HG03469 (cell line): ENCODE data around the gene NOL4L.

Experiments
- ATAC-seq: cut with Tn5 transposase; IDR thresholded peaks from one replicate; pipeline ENCODE4 v1.9.1; 2021; ENCODE audit warnings: mild to moderate bottlenecking, moderate library complexity, moderate number of reproducible peaks; ENCODE audit not compliant: unreplicated experiment

NOL4L gene

GRCh38 chr20:32463642-32464400 lies 121.3 kb downstream of the NOL4L start:
- ATAC-seq: no peak

DNA sequence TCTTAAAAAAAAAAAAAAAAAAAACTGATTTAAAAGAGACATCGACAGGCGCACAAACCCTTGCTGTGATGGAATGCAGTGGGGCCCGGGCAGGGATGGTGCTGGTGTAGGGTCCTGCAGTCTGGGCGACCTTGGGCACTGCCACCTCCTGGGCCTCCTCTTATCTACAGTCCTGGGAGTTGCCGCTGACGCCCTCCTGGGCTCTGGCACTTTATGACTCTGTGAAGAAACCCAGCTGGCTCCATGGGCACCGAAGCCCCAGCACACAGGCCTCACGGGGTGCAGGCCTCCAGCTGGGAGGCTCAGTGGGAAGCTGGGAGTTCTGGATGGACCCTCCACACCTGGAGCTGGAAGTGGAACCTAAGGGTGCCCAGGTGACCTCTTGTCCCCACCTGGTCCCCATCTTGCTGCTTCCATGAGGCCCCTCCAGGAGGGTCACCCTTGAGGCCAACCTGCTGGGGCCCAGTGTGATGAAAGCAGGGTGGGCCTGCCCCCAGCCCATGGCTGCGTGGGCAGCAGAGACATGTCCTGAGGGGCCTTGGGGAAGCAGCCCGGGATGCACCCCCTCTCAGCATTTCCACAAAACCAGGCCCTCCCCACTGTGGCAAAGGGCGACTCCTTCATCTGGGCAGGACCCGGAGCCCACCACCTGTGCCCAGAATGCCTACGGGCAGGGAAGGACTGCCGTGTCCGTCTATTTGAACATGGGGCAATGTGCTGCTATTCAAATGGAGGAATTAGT lies 122.1 kb downstream of the NOL4L start:
- ATAC-seq: no peak

- no peak for ATAC-seq
Observed at GRCh38 chr20:32461836-32462600, 123.1 kb downstream of the NOL4L start.

DNA sequence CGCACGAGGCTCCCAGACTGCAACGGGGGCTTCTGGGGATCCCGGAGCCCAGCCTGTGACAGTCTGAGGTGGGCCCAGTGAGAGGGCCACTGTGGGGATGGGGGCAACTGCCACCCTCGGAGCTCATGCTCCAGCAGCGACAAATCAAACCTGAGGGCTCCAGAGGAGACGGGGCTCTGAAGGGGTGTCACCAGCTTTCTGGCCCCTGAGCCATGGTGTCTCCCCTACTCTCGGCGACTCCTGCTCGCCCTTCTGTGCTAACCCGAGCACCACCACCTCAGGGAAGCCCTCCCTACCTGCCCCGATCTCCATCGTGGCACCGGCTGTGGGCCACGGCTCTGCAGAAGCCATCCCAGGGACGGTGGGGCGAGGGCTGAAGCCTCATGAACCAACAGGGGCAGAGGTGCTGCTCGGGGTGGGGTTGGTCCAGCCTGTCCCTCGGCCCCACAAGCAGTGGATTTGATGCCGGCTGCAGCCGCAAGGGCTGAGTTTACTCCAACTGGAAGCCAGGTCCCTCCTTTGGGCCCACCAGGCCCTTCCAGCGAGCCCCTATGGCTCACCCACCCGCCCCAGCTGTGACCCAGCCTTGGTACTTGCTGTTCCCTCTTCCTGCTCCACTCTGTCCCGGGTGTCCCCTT lies 124.3 kb downstream of the NOL4L start:
- ATAC-seq: no peak

- no peak for ATAC-seq
Observed at GRCh38 chr20:32460231-32460630, 124.9 kb downstream of the NOL4L start.

DNA sequence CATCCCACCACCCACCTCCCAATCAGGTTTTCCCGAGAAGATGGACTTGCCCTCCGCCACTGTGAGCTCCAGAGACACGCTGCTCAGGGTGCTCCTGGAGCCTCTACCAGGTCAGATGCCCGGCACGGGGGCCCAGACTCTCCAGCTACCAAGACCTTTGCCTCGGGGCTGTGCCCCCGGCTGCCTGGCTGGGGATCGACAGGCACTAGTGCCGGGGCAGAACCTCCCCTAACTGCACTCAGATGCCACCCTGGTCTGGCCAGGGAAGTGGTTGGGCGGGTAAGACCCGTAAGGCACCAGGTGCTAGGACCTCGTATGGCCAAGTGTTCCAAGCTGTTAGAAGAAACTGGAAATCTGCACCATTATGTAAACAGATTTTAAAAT lies 126.3 kb downstream of the NOL4L start:
- ATAC-seq: no peak

DNA sequence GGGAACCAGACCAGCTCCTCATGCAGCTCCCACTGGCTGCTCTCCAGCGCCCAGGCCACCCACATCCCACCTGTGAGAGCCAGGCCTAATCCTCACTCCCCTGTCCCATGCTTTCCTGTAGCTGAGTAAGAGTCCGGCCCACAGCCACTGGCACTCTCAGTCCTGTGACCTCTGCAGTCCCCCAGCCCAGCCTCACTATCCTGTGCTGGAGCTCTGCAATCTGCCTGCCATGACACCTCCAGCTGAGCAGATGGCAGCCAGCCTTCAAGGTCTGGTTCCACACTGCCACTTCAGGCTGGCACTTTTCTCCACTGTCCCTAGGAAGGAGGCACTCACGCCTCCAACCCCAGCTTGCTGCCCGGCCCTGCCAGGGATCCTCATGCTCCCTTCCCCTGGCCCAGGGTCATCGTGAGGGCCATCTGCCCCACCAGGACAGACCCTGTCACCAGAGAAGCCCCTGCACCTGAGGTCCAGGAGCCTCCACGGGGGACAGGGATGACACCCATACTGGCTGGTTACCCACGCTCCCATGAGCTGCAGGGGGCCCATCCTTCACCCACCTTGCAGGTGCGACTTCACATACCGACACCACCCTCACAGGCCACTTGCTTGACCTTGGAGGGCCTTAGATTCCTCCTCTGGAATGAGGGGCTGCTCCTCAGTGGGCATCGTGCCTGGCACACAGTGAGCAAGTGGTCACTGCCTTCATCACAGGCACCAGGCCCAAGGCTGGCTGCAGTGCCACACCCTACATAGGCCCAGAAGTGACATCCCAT lies 126.9 kb downstream of the NOL4L start:
- ATAC-seq: no peak

DNA sequence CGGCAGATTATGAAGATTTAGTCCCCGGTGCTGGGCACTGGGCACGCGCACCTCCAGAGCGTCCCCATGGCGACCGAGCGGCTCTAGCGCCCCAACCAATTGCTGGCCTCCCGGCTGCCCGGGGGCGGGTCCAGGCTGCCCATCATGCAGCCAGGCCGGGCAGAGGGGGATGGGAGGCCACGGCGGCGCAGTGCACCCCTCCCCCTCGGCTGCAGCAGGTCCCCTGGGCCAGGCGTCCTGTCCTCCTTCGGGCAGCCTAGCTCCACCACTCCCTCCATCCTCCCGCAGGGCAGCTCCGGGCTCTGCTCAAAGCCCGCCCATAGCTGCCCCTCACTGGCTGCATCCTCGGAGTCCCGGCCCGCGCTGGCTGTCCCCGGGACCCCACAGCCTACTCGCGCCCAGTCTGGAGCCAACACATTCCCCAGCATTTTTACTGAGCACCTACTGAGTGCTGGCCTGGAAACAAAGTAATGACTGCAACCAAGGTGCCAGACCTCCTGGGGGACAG lies 127.6 kb downstream of the NOL4L start:
- no peak for ATAC-seq

GRCh38 chr20:32456869-32457478 lies 128.2 kb downstream of the NOL4L start:
- no peak for ATAC-seq

DNA sequence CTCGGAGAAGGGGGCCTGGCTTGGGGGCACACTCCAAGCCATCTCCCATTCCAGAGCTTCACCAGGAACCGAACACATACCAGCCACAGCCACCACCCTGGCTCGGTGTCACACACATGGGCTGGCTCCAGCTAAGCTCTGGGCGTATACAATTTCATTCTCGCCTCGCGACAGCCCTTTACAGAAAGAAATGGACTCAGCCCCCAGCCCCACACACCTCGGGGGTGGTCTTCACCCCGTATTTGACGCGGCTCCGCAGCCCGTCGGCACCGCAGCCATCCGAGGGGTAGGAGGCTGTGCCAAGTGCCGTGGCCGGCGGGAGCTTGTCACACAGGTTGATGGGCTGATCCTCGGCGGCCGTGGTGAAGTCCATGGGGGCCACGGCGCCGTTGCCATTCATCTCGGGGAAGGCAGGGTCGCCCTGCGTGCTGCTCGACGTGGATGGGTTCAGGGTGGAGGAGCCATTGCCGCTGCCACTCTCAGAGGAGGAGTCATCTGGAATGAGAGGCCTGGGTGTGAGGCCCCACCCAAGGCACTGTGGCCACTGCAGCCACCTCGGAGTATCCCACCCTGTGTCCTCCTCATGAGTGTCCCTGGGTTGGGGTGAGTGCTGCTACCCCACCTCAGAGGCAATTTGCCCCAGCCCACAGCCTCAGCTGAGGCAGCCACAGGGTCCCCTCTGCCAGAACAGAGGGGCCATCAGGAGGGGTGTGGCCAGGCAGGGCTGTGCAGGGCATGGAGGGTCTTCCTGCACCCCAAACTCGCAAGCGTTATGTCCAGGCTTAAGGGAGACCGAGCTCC lies 129.0 kb downstream of the NOL4L start:
- no peak for ATAC-seq

GRCh38 chr20:32455171-32455900 lies 129.8 kb downstream of the NOL4L start:
- no peak for ATAC-seq

DNA sequence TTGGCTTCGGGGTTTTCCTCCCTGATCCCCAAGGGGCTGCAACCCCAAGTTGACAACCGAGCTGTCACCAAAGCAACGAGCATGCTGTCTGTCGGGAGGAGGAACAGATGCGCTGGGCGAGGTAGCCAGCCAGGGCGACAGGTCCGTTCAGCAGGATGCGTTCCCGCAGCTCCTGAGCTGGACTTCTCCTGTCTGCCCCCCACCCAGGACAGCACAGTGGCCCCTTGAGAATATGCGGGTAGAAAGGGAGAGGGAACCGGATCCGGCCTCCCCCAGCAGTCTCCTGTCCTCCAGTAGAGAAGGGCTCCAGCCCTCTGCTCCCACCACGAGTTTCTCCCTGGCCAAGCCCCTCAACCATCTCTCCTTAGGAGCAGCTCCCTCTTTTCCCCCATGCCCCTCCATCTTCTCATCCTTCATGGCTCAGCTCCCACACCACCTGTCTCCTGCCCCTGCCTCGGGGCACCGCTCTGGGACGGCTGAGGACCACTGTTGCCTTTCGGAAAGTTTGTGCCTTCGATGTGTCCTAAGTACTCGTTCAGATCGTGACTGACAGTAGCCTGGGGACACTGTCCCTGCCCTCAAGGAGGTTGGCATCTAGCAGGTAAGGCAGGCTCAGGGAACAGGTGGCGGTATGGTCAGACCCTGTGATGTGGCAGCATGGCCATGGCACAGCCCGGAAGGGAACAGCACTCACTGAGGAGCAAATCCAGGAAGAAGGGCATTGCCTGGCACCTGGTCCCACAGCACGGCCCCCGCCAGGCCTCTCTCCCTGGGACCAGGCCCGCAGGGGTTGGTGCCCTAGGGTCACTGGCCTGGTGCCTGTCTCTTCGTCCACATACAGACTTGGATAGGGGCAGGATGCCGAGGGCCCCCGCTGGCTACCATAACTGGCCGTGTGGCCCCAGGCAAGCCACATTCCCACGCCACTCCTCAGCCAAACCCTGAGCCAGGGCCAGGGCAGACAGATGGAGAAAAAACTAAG lies 130.7 kb downstream of the NOL4L start:
- ATAC-seq: no peak

- ATAC-seq: no peak
Observed at GRCh38 chr20:32453467-32454163, 131.5 kb downstream of the NOL4L start.

- no peak for ATAC-seq
Observed at GRCh38 chr20:32452776-32453466, 132.2 kb downstream of the NOL4L start.

DNA sequence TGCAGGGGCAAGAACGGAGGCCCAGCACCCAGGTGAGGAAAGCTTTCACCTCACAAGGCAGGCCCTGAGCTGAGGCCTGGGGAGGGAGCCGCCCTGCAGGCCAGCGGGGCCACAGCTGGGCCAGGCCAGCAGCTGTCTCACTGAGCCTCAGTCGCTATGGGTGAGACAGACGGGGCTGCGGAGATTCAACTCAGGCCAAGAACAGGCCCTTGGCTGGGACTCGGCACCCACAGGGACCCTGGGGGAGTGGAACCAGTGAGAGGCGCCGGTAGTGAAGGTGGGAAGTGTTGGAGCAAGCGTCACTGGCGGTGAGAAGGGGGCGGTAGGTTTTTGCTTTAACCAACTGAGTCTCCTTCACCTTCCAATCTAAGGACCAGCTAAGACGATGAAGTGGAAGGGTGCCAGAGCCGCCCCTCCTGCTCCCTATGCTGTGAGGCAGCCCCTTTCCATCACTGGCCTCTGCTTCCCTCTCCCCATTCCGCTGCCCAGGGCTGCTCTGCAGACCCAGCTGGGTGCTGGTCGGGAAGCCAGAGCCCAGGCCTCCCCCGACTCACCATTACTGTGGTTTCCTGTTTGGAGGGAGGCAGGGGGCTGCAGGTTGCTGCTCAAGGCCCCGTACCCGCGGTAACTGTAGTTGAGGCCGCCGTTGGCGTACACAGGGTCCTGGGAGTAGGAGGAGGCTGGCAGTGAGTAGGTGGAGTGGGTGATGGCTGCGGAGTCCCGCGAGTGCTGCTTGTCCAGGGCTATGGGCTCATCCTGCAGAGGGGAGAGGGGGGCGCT lies 133.3 kb downstream of the NOL4L start:
- ATAC-seq: no peak
